NCI-H82 (cell line): Measurements from ENCODE around the gene AUH.

Experiments used
- DNase-seq: peaks from one replicate; lab custom pipeline; 2025; lab: John Stamatoyannopoulos, UW

AUH gene

GRCh38 chr9:91338681-91339080 lies 23.0 kb downstream of the AUH start:
- DNase-seq, result no peak

GRCh38 chr9:91336786-91337185 lies 24.9 kb downstream of the AUH start:
- no peak for DNase-seq

- DNase-seq, result no peak
Measured at GRCh38 chr9:91334053-91334452, 27.7 kb downstream of the AUH start.

- DNase-seq, result no peak
Measured at GRCh38 chr9:91333551-91333950, 28.2 kb downstream of the AUH start.

GRCh38 chr9:91332546-91333231 lies 29.0 kb downstream of the AUH start:
- no peak for DNase-seq

GRCh38 chr9:91331849-91332248 lies 29.9 kb downstream of the AUH start:
- DNase-seq, result no peak

- DNase-seq, result no peak
Measured at GRCh38 chr9:91328186-91328585, 33.5 kb downstream of the AUH start.

- DNase-seq, result no peak
Measured at GRCh38 chr9:91321691-91322090, 40.0 kb downstream of the AUH start.

GRCh38 chr9:91320299-91320698 lies 41.4 kb downstream of the AUH start:
- no peak for DNase-seq

- DNase-seq, result no peak
Measured at GRCh38 chr9:91316093-91316492, 45.6 kb downstream of the AUH start.

GRCh38 chr9:91315191-91315590 lies 46.5 kb downstream of the AUH start:
- no peak for DNase-seq

GRCh38 chr9:91312717-91313325 lies 48.9 kb downstream of the AUH start:
- no peak for DNase-seq

- peak; percentile 6 for DNase-seq
Measured at GRCh38 chr9:91310037-91310436, 51.7 kb downstream of the AUH start.

GRCh38 chr9:91308191-91308590 lies 53.5 kb downstream of the AUH start:
- DNase-seq, result no peak

- no peak for DNase-seq
Measured at GRCh38 chr9:91307279-91307678, 54.4 kb downstream of the AUH start.

- DNase-seq, result no peak
Measured at GRCh38 chr9:91306296-91306630, 55.5 kb downstream of the AUH start.

- no peak for DNase-seq
Measured at GRCh38 chr9:91305596-91306295, 56.0 kb downstream of the AUH start.

- DNase-seq, result no peak
Measured at GRCh38 chr9:91303741-91304415, 57.8 kb downstream of the AUH start.

- no peak for DNase-seq
Measured at GRCh38 chr9:91302831-91303230, 58.9 kb downstream of the AUH start.

- no peak for DNase-seq
Measured at GRCh38 chr9:91301161-91301560, 60.6 kb downstream of the AUH start.

- DNase-seq, result no peak
Measured at GRCh38 chr9:91298311-91298710, 63.4 kb downstream of the AUH start.

- no peak for DNase-seq
Measured at GRCh38 chr9:91297306-91297705, 64.4 kb downstream of the AUH start.

GRCh38 chr9:91296354-91296753 lies 65.4 kb downstream of the AUH start:
- no peak for DNase-seq
